ENCODE results near the gene ZNF367.

DNA sequence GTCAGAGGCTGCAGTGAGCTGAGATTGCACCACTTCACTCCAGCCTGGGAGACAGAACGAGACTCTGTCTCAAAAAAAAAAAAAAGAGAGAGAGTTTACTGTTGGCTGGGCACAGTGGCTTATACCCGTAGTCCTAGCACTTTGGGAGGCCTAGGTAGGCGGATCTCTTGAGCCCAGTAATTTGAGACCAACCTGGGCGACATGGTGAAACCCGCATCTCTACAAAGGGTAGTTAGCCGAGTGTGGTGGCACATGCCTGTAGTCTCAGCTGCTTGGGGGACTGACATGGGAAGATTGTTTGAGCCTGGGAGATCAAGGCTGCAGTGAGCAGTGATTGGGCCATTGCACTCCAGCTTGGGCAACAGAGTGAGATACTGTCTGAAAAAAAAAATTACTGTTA is 44.4 kb upstream of the ZNF367 start:
- TF ChIP-seq POLR2AphosphoS5 (IDR thresholded peaks at IDR 0.05; ENCODE audit: low read depth, low read length) (no peak), RCOR1 (IDR thresholded peaks at IDR 0.05; ENCODE audit: low read length) (no peak)
- TF ChIP-seq, protein P1, sequence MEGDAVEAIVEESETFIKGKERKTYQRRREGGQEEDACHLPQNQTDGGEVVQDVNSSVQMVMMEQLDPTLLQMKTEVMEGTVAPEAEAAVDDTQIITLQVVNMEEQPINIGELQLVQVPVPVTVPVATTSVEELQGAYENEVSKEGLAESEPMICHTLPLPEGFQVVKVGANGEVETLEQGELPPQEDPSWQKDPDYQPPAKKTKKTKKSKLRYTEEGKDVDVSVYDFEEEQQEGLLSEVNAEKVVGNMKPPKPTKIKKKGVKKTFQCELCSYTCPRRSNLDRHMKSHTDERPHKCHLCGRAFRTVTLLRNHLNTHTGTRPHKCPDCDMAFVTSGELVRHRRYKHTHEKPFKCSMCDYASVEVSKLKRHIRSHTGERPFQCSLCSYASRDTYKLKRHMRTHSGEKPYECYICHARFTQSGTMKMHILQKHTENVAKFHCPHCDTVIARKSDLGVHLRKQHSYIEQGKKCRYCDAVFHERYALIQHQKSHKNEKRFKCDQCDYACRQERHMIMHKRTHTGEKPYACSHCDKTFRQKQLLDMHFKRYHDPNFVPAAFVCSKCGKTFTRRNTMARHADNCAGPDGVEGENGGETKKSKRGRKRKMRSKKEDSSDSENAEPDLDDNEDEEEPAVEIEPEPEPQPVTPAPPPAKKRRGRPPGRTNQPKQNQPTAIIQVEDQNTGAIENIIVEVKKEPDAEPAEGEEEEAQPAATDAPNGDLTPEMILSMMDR (IDR thresholded peaks at IDR 0.05): no peak
- TF ChIP-seq, protein P2, sequence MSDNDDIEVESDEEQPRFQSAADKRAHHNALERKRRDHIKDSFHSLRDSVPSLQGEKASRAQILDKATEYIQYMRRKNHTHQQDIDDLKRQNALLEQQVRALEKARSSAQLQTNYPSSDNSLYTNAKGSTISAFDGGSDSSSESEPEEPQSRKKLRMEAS (IDR thresholded peaks at IDR 0.05; ENCODE audit: low read depth): no peak
- TF ChIP-seq, protein P3, sequence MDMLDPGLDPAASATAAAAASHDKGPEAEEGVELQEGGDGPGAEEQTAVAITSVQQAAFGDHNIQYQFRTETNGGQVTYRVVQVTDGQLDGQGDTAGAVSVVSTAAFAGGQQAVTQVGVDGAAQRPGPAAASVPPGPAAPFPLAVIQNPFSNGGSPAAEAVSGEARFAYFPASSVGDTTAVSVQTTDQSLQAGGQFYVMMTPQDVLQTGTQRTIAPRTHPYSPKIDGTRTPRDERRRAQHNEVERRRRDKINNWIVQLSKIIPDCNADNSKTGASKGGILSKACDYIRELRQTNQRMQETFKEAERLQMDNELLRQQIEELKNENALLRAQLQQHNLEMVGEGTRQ (IDR thresholded peaks at IDR 0.05; ENCODE audit: borderline replicate concordance, low read depth, low read length): no peak
